HG02870 (cell line): ENCODE measurements around the gene SERINC5.

Experiments used
- ATAC-seq: cut with Tn5 transposase; IDR thresholded peaks from one replicate; pipeline ENCODE4 v1.9.1; 2021; ENCODE audit warnings: mild to moderate bottlenecking, moderate library complexity; ENCODE audit not compliant: unreplicated experiment

The SERINC5 gene

DNA sequence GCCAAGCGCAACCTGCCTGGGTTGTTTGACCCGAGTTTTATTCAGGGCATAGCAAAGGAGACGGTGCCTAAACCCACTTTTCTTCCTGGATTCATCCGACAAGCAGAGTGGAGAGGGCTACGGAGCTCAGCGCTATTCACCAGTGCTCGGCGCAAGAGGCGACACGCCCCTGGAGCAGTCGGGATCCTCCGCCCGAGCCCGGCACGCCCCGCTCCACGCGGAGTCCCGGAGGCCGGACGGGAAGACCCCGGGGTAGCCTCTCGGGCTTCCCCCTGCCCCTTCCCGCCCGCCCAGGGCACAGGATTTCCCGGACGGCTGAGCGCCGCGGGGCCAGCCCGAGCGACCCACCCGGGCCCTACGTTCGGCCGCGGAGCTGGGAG lies 427 bp downstream of the SERINC5 start:
- ATAC-seq, result peak; percentile 45

DNA sequence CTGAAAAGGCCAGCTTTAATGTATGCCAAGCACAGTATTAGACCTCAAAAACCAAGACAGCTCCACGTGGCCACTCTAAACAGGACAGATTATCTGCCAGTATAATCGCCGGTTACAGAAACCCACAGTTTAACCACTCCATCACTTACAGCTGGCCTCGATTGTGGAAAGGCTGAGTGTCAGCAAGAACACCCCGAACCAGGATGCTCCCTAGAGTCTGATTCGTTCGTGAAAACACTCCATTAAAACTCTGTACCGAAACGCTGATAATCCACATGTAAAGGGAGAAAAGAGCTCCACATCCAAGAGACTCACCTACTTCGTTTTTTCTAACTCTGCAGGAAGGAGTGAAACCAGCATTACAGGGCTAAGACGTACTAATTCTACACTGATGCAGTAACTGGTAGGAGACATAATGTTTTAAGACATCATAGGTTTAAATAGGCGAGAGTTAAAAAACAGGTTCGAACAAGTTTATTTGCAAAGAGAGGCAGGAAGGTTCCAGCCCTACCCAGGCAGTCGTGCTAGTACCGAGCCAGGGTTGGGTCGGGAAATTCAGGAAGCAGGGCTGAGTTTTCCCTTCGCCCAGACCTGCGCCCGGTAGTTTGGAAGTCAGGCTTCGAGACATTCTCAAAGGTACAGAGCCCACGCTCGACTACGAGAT lies 949 bp downstream of the SERINC5 start:
- ATAC-seq, result no peak

DNA sequence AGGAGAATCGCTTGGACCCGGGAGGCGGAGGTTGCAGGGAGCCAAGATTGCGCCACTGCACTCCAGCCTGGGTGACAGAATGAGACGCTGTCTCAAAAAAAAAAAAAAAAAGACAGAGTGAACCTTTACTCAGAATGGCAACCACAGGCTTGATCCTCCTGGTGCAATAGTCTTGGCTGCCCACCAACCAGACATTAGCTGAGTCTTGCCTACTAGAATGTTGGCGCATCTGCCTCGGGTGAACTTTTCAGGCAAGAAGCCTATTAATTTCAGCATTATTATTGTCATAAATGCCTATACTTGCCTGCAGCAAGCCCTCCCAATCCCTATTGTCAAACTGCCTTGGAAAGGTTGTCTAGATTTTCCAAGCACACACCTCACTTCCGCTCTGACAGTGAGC lies 4.2 kb downstream of the SERINC5 start:
- ATAC-seq, result no peak

DNA sequence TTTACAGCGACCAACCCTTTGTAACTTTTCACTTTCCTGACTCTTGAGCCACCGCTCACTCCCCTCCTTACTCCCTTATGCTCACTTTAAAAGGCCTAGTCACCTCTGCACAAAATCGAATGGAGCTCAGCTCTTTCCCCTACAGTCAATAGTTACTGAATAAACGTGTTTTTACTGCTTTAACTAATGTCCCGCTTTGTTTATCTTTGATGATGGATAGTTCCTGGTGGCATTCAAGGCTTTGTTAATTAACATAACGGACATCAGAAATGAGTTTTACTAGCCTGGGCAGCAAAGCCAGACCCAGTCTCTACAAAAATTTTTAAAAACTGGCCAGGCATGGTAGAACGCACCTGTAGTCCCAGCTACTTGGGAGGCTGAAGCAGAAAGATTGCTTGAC lies 5.0 kb downstream of the SERINC5 start:
- ATAC-seq, result no peak

DNA sequence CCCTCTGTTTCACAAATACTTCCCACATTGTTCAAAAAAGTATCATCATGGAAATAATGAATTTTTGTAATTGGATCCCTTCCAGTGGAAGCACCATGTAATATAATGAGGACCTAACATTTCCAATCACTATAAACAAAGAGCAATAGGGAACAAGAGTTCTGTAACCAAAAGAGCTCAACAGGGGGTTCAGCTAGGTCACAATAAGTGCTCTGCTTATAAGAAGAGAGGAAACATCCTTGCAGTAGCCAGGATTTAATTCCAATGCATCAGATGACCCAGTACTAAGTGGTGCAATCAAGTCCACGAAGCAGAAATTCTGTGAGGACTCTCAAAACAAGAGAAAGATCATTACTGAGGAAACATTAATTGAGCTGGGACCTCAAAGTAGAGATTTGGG lies 5.9 kb downstream of the SERINC5 start:
- no peak for ATAC-seq

DNA sequence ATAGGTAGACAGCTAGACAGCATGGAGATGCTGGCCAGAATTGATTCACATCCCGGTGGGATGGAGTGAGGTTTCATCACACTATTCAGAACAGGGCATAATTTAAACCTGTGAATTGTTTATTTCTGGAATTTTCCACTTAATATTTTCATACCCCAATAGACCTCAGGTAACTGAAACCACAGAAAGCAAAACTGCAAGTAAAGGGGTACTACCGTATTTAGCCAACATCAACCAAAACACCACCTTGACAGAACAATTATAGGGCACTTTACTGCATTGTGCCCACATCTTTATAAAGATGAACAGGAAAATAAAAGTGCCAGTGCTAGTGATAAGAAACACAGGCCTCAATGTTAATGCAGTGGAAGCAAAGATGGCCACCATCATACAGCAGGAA lies 7.5 kb downstream of the SERINC5 start:
- ATAC-seq, result no peak

DNA sequence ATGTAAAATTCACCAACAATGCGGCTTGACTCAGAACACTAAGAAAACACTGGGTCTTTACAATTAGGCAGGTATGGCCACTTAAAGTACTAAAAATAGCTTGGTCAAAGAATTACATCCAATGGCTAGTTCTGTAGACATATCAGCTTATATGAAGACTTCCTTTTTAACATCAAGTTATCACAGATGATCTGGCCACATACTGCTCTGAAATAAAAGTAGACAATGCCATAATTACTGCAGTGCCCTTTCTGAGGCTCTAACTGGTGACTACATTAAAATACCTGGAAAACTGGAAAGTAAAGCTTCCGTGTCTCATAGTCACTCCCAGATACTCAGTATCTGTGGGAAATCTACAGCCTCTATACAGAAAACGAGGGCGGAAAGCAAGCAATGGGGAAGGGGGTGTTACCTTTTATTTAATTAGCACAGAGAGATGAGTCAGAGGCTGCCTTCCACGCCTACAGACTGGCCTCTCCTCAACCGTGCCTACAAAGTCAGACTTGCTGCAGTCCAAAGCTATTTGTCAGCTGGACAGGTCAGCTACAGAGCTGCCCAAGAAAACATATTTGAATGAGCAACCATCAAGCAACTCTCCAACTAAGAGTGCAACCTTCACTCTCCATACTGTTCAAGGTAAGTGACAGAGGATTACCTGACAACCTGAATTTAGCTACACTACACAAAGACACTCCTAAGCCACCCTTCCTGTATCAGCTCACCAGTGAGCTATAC lies 8.7 kb downstream of the SERINC5 start:
- peak; percentile 92 for ATAC-seq

DNA sequence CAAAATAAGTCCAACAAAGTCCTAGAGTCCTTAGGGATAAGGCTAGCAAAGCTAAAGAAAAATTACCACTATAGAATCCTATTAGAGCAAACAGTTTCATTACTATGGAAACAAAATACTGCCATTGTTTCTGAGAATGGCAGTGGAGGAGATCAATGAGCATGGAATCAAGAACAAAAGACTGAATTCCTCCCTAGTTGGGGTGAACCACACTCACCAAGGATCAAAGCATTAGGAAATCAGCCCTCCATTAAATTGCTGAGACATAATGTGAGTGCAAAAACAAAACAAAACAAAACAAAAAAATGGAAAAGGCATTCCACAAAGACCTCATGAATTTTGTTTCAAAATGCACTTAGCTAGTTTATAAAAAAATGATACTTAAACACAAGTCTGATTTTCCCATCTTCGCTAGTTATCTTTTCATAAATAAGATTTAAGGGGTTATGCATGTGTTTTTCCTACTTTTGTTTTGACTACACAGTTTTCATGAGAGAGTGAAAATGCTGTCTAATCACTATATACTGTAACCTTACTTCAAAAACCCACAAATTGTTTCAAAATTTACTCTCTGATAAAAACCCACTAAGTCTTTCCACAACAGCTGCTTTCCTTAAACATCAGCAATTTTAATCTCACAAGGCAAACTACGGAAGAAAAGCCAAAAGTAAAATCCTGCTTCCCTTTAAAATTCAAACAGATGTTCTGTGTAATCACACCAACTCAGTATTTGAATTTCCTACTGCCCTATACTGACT lies 9.7 kb downstream of the SERINC5 start:
- no peak for ATAC-seq

DNA sequence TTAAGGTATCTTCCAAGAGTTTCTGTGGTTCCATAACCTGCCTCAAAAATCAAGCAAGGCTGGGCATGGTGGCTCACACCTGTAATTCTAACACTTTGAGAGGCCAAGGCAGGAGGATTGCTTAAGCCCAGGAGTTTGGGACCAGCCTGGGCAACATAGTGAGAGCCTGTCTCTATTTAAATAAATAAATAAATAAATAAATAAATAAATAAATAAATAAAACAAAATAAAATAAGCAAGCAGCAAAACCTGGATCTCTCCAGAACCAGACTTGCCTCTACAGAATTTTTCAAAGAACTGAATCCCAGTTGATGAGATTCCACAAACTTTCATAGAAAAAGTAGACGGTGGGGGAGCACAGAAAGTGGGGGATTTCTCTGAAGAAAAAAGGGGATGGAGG lies 12.3 kb downstream of the SERINC5 start:
- no peak for ATAC-seq

DNA sequence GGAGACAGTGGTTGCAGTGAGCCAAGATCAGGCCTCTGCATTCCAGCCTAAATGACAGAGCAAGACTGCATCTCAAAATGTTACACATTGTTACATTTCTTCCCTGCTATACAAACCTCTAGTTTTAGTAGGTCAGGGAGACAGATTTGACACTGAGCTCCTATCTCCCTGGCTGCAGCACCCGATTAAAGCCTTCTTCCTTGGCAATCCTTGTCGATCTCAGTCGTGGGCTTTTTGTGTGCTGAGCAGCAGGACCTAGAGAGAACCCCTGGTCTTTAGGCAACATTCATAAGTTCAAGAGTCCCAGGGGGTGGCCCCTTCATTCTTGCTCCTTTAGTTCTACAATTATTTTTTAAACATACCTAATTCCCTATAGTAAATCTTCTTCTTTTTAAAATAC lies 13.0 kb downstream of the SERINC5 start:
- ATAC-seq, result no peak

DNA sequence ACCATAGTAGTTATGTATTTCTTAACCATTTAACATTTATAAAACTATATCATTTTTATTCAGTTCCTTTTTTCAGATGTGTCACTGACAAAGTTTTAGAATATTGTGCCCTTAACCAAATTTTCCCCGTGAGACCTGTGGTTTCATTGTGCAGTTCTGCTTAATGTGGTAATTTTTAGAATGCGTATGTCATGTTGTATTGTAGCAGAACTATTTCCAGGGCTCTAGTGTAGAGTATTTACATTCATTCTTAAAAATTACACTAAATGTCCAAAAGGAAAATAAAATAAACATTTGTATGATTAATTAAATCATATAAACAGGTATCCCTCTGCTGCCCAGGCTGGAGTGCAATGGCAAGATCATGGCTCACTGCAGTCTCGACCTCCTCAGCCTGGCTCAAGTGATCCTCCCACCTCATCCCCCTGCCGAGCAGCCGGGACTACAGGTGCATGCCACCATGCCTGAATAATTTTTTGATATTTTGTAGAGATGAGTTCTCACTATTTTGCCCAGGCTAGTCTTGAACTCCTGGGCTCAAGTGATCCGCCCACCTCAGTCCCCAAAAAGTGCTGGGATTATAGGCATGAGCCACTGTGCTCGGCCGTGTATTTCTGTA lies 15.4 kb downstream of the SERINC5 start:
- ATAC-seq, result no peak

DNA sequence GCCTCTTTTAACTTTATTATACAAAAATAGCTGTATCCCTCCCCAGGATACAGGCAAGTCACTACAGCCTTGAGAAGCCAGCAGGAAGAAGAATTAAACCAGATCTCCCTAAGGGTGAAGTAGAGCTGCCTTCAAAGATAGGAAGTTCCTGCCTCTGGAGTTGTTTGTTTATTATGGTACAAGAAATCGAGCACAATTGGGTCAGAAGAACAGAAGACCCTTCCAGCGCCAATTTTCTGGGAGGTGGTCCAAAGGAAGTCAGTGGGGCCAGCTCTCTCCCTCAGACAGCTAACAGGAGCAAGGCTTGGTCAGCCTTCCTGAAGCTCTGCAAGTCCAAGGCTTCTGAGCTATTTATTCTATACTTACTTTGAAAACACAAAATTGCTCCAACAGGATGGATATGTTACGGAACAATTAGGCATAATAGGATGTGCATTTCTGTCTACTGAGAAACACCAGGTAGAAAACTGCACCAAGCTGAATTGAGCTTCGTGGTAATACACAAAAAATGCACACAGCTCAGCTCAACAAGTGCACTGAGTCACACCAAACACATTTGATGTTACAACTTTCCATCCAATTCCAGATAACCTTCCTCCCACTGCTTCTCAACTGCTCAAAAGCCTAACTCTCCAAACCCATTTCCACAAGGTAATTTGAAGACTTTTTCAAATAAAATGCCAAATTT lies 16.0 kb downstream of the SERINC5 start:
- no peak for ATAC-seq

DNA sequence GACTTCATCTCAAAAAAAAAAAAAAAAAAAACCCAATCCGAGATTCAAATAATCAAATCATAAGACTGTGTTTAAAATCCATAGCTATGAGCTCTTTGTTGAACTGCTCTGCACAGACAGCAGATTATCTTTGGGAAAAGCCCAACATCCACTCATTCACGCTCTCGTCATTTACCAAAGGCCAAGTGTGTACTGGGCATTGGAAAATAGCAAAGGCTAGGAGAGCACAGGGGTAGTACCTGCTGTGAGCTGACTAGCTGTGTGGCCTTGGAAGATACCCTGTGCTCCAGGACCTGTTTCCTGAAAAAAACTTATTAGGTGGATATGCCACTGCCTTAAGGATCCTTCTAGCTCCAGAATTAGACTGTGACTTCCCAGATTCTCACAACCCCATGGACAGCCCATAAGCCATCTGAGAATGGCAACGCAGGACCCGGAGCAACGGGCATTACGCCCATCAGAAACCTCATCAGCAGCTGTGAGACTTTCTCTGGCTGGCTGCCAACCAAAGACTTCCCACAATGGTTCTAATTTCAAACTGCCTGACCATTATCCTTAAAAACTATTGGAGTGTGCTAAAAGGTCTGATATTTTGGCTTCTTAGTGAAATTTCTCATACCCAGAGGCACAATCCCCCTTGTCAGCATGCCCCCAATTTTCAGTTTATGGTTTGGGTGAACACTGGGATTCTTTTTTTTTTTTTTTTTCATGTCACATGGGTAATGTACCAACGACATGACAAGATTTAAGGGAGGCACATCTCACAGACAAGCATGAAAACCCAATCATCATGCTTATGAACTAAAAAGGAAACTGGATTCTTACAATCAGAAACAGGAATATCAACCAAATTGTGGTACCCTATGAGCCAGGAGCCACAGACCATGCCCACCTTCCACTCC lies 16.8 kb downstream of the SERINC5 start:
- no peak for ATAC-seq

DNA sequence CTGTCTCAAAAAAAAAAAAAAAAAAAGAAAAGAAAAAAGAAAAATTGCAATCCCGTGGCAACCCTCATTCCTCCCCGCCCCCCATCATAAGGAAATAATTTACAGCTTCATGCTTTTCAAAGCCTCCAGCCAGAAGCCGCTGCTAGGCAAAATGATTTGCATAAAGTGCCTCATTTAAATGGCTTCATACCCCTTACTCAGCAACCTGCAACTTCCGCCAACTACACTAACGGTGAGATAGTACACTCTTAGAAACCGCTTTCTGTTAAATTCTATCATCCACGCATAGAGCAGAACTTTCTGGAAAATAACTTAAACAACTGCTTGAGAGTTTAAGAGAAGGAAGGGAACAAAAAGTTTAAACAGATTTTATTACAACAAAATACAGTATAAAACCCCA lies 17.8 kb downstream of the SERINC5 start:
- no peak for ATAC-seq

DNA sequence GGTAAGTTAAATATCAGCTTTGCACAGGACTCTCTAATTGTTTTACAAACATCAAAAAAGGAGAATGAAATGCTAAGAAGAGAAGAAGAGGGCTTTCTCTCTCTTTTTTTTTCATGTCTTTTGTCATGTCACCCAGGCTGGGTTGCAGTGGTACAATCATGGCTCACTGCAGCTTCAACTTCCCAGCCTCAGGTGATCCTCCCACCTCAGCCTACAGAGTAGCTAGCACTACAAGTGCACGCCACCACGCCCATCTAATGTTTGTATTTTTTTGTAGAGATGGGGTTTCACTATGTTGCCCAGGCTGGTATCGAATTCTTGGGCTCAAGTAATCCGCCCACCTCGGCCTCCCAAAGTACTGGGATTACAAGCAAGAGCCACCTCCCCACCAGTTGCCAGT lies 18.6 kb downstream of the SERINC5 start:
- no peak for ATAC-seq

DNA sequence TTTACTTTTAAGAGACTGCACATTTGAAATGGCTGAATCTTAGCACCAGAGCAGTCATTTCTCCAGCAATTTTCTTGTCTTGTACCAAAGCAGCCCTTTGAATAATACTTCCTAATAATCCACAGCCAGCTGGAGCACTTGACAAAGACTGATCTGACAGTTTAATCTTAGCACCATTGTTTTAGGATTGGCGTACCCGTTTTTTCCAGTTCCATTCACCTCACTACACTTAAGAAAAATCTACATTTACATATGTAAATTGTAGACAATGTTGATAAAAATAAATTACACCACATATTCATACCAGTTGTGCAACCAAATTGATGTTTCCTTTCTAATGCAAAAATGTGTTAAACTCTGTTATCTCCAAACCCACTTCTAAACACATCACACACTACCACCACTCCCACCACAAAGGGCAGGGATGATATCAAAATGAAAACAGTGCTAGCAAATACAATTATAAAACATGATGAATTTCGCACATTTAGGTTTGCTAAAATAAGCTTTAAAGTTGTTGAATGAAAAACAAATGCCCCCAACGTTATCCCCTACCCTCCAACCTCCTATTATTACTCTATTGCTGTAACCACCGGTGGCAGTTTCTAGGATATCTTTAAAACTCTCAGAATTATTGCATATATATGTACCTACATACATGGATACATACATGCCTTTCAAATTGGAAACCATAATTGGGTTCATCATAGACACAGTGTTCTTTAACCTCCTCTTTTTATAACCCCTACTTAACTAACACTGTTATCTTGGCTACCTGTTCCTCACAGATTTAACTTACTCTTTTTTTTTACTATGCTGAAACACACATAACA lies 21.5 kb downstream of the SERINC5 start:
- ATAC-seq, result no peak

DNA sequence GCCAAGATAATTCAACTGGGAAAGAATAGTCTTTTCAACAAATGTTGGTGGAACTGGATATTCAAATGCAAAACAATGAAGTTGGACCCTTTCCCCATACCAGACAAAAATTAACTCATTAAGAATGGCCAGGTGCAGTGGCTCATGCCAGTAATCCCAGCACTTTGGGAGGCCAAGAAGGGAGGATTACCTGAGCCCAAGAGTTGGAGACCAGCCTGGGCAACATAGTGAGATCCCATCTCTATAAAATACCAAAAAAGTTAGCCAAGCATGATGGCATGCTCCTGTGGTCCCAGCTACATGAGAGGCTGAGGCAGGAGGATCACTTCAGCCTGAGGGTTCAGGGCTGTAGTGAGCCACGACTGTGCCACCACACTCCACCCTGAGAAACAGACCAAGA lies 24.2 kb downstream of the SERINC5 start:
- no peak for ATAC-seq

DNA sequence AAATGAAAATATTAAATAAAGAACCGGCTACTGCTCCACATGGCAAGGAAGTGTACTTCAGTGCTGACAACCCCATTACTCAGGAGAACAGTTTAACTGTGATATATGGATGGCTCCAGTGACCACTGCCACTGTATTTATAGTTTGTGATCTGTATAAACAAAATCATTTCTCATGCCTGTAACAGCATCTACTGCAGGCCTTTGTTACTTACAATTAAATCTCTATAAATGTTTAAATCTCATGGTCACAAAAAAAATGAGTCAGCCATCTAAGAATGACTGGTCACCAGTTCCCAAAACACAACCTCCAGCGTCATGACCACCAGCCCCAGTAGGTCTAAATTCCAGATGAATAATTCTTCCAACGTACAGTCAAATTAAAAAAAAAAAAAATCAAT lies 24.6 kb downstream of the SERINC5 start:
- ATAC-seq, result no peak
